Right cardiac atrium (tissue), 5 donors: ENCODE results near the gene SCG3. TPM values are rescaled to one million over a fixed set of nuclear protein-coding genes. Genes with fewer than 3 reads are reported as not detected.

ENCODE experiments used
- ATAC-seq, 2 donors: fragments of 200-7000 bp; cut with Tn5 transposase; one replicate each; pipeline versions ENCODE4 v1.8.0 to v1.9.1; 2020; ENCODE audit warnings: moderate library complexity in 2 of 2, mild to moderate bottlenecking in 1 of 2
- DNase-seq, 3 donors: peaks; one replicate each; pipeline ENCODE4 v3.0.0-alpha.2; 2020
- H3K27ac ChIP-seq: one replicate; pipeline ENCODE4 v1.5.1; 2013; ENCODE audit warnings: mild to moderate bottlenecking, low read length, control low read depth, moderate library complexity
- H3K27me3 ChIP-seq: one replicate; pipeline ENCODE4 v1.6.1; 2013; ENCODE audit not compliant: control insufficient read depth, insufficient read depth
- H3K4me1 ChIP-seq: one replicate; pipeline ENCODE4 v1.6.1; 2013; ENCODE audit warnings: low read length; ENCODE audit not compliant: control insufficient read depth, insufficient read depth
- H3K4me3 ChIP-seq: one replicate; pipeline ENCODE4 v1.5.1; 2013; ENCODE audit warnings: low read length, control low read depth
- H3K9me3 ChIP-seq: one replicate; pipeline ENCODE4 v1.6.1; 2013; ENCODE audit warnings: low read length; ENCODE audit not compliant: control insufficient read depth
- WGBS: extraction: QIAGEN DNeasy Blood & Tissue Kit; methylation state at CpG from one replicate; pipeline ENCODE4 v1.1.7; 2013; 5-methylcytosine and 5-hydroxymethylcytosine counted together
- intact Hi-C, 4 donors: fragments of 100-400 bp; cut with DNase I; formaldehyde crosslinking; loops; one replicate each; pipeline versions ENCODE4 v1.11.0 to v1.14.0; 2022 to 2023
- polyA plus RNA-seq: library from polyadenylated mRNA; stranded (reverse); fragments of 200-250 nt; gene quantifications from one replicate; pipeline ENCODE4 v1.2.3, GENCODE V29; 2013
- total RNA-seq, 4 donors: library from RNA; stranded (reverse); fragmentation: NEBNext Ultra II Directional; extraction: Animal tissue kit (Norgen Biotek cat#: 25700); gene quantifications; one replicate each; pipeline ENCODE4 v1.2.1, GENCODE V29; 2021
- donor health status: healthy with polysubstance abuse.
- donor health status: DM: no; HTN: yes; CAD: no.
- donor health status: DM: no; HTN: no; CAD: no.
- donor health status: DM: no; HTN: yes; CAD: no; lungs with severe emphysema.
- donor health status: DM: yes; HTN: yes; CAD: no.

The SCG3 gene
- total and polyA plus RNA-seq, 5 donors: 0.07 to 0.15 TPM; not detected in 3

DNA sequence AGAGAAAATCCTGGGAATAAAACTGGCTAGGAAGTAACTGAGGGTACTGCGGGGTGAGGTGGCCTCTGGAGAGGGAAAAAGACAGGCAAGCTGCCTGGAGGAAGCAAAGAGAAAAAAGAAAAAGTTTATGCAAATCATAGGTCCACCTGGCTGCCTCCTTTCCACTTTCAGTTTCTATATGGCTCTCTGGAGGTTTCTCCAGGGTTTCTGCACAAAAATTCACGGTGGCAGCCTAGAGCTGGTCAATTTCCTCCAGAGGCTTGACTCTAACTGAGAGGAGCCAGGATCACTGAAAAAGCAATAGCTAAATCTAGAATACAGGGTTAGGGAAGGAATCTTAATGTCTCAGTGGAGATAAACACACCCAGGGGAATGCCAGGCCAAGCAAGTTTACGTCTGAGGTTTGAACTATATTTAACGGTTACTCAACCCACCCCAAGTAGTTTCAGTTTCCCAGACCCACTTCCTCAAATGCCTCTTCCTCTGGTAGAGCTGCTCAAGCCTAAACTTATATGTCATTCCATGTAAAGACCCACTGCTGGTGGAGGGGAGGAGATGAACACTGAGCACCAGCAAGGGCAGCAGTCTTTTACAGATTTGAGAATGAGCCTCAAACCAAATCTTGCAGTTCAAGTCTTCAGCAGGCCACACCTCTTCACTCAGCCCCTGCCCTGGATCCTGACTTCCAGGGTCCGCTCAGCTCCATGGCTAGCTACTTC, 50.4 kb downstream of the SCG3 start:
- 36% methylated on average over 5 of the region's 5 CpGs for WGBS
- intact Hi-C loops: no loop called here
- DNase-seq (no peak), ATAC-seq (peak; percentile 64 to 76)
- H3K4me3 ChIP-seq: peak overlapping the region; percentile 28
- H3K27me3 ChIP-seq: no peaks in the 10 kb centered on the region
- no peaks in the 10 kb centered on the region for H3K9me3 ChIP-seq
- peak overlapping the region; percentile 60 for H3K27ac ChIP-seq
- H3K4me1 ChIP-seq: peaks cover 16% of the 10 kb centered on the region

DNA sequence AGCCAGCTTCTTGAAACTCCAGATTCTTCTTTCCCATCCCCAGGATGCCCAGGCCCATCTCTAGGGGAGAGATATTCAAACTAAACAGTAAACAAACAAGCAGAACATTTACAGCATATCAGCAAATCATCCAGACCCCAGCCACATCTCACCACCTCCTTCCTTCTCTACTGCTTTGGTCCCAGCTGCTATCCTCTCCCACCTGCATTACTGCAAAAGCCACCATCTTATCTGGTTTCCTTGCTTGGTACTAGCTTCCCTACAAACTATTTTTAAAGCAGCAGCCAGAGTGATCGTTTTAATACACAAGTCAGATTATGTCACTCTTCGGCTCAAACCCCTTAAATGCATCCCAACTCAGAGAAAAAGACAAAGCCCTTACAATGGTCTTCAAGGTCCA, 51.3 kb downstream of the SCG3 start:
- ATAC-seq (no peak), DNase-seq (no peak)
- intact Hi-C loops: no loop called here
- Histone ChIP-seq H3K27me3 (no peaks in the 10 kb centered on the region), H3K4me1 (peaks cover 8% of the 10 kb centered on the region), H3K9me3 (no peaks in the 10 kb centered on the region), H3K4me3 (no peak overlapping the region), H3K27ac (no peak overlapping the region)
- 50% methylated on average over 2 of the region's 2 CpGs for WGBS

DNA sequence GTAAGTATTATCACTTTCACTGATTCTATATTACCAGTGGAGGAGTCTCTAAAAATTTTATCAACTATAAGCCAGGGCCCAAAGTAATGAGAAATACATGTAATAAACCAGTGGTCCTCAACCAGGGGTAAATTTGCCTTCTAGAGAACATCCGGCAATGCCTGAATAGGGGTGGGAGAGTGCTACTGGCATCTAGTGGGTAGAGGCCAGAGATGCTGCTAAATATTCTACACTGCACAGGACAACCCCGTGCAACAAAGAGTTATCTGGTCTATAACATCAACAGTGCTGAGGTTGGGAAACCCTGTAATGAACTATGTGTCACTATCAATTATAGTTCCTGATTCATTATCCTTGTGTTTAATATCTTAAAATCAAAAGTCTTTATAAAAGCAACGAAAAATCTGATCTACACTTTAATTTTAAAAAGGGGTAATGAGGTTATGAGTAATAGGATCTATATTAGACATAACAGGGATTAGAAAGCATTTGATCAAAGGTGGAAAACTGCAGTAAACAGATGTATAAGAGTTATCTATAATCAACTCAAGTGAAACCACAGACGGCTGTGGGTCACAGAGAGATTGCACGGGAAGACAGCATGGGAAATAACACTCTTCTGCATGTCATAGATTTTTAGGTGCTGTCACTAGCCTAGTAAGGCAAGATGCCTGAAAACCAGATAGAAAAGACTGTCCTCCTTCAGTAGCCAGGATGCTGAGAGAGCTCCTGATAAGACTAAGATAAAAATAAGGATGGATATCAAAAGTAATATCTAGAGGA, 54.1 kb downstream of the SCG3 start:
- Histone ChIP-seq H3K4me3 (no peak overlapping the region), H3K27me3 (no peaks in the 10 kb centered on the region), H3K27ac (no peak overlapping the region), H3K9me3 (no peaks in the 10 kb centered on the region), H3K4me1 (peaks cover 8% of the 10 kb centered on the region)
- DNase-seq (no peak), ATAC-seq (no peak)
- intact Hi-C loops: no loop called here
- WGBS: 61% methylated on average over 5 of the region's 5 CpGs

GRCh38 chr15:51736069-51736468, 54.8 kb downstream of the SCG3 start:
- Histone ChIP-seq H3K27ac (no peak overlapping the region), H3K27me3 (no peaks in the 10 kb centered on the region), H3K4me1 (peaks cover 8% of the 10 kb centered on the region), H3K9me3 (no peaks in the 10 kb centered on the region), H3K4me3 (peak overlapping the region; percentile 68)
- intact Hi-C loops: no loop called here
- DNase-seq (no peak), ATAC-seq (no peak)
- WGBS: 66% methylated on average over 3 of the region's 3 CpGs

DNA sequence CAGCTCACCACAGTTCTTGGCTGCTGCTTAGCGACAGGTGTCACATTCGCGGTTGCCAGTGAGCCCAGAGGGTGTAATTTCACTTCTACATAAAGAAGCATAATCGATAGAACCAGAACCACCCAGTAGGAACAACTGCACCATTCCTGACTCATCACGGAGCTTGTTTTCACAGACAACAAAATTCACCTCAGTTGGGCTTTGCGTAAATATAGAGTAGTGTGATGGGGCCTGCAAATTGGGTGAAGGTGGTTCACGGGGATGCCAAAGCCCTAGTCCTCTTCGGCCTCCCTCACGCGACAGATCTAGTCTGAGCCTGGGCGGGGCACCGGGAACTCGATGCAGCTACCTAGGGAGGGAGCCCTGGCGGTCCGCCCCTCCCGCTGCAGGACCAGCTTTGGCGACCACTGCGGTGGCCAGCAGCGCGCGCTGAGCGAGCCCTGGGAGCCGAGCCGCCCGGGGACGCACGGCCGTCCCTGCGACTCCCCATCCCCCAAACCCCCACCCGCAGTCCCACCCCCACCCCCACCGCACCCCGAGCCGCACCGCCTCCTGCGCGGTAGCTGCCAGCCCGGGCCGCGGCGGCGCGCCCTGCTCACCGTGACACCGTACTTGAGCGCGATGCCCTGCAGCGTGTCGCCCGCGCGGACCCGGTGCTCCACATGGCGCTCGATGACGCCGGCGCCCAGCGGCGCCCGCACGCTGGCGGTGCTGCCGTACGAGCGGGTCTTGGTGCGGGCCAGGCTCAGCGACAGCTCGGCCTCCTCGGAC, 55.6 kb downstream of the SCG3 start:
- Histone ChIP-seq H3K27ac (peak overlapping the region; percentile 49), H3K27me3 (no peaks in the 10 kb centered on the region), H3K4me1 (peaks cover 8% of the 10 kb centered on the region), H3K9me3 (no peaks in the 10 kb centered on the region), H3K4me3 (peak overlapping the region; percentile 68)
- ATAC-seq (peak; percentile 64), DNase-seq (peak; percentile 57 to 84 (median 83))
- WGBS: 3% methylated on average over 69 of the region's 69 CpGs
- intact Hi-C loops: no loop called here

GRCh38 chr15:51737522-51738305, 56.4 kb downstream of the SCG3 start, which contains the start of gene LYSMD2:
TSS of gene LYSMD2 (minus strand) at chr15:51737655. CDS start at chr15:51737622, 33 bp downstream.
- H3K9me3 ChIP-seq: no peaks in the 10 kb centered on the region
- H3K27ac ChIP-seq: peak within 1 kb of the TSS; percentile 49
- H3K4me1 ChIP-seq: peaks cover 3% of the 10 kb centered on the region
- H3K27me3 ChIP-seq: no peaks in the 10 kb centered on the region
- under 1% methylated on average over 67 of the region's 67 CpGs for WGBS
- H3K4me3 ChIP-seq: peak within 1 kb of the TSS; percentile 68
- DNase-seq (peak; percentile 86 to 95 (median 94)), ATAC-seq (peak; percentile 96 to 97)
- intact Hi-C loops: no loop called here

- Histone ChIP-seq H3K4me3 (no peak overlapping the region), H3K27me3 (no peaks in the 10 kb centered on the region), H3K4me1 (peaks cover 2% of the 10 kb centered on the region), H3K27ac (no peak overlapping the region), H3K9me3 (no peaks in the 10 kb centered on the region)
- ATAC-seq: no peak
- WGBS: 38% methylated on average over 2 of the region's 2 CpGs
- intact Hi-C loops: no loop called here
- no peak for DNase-seq
Observed at GRCh38 chr15:51738553-51738952, 57.2 kb downstream of the SCG3 start.

DNA sequence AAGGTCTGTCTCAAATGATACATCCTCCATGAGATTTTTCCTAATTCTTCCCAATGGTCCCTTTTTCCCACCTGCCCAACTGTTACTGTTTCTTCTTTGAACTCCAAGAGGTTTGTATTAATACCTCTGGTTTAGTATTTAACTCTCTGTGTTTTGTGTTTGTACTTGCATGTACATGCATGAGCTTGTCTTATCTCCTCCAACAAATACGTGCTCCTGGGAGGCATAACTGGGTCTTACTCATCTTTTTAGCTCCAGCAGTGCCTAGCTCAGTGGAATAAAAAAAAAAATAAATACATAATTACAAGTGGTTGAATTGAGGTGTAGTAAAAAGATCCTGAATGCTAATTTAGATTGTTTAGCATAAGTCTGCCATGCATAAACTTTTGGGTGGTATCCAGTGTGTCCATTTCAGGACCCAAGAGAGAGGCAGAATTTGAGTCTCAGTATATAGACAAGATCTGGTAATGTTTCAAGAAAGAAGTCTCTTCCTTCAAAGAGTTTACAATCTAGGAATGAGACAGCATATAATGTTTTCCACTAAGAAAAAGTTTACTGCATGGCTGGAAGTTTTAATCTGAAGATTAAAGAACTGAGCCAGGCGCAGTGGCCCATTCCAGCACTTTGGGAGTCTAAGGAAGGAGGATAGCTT, 57.9 kb downstream of the SCG3 start:
- intact Hi-C loops: no loop called here
- Histone ChIP-seq H3K27me3 (no peaks in the 10 kb centered on the region), H3K27ac (no peak overlapping the region), H3K9me3 (no peaks in the 10 kb centered on the region), H3K4me1 (peaks cover 2% of the 10 kb centered on the region), H3K4me3 (no peak overlapping the region)
- ATAC-seq (no peak), DNase-seq (no peak)
- 94% methylated on average over 2 of the region's 2 CpGs for WGBS

GRCh38 chr15:51749307-51749706, 68.0 kb downstream of the SCG3 start:
- no peak for DNase-seq
- ATAC-seq: no peak
- no peaks in the 10 kb centered on the region for H3K4me1 ChIP-seq
- no peak overlapping the region for H3K4me3 ChIP-seq
- no peaks in the 10 kb centered on the region for H3K27me3 ChIP-seq
- WGBS: 70% methylated on average over 5 of the region's 5 CpGs
- intact Hi-C loops: no loop called here
- H3K27ac ChIP-seq: no peak overlapping the region
- H3K9me3 ChIP-seq: no peaks in the 10 kb centered on the region

- Histone ChIP-seq H3K27ac (no peak overlapping the region), H3K9me3 (no peaks in the 10 kb centered on the region), H3K4me1 (no peaks in the 10 kb centered on the region), H3K4me3 (no peak overlapping the region), H3K27me3 (no peaks in the 10 kb centered on the region)
- no peak for ATAC-seq
- DNase-seq: no peak
- 67% methylated on average over 4 of the region's 4 CpGs for WGBS
- intact Hi-C loops: no loop called here
Observed at GRCh38 chr15:51750186-51750585, 68.9 kb downstream of the SCG3 start.
